OCI-LY7 (cell line): Measurements from ENCODE around the gene IKZF3. TPM values are rescaled to one million over a fixed set of nuclear protein-coding genes. Genes with fewer than 3 reads are reported as not detected.

Source experiments
- BruUV-seq: library from RNA; stranded (reverse); fragments of 400-500 nt; replicated peaks from 2 replicates; lab custom pipeline; 2021; lab: Mats Ljungman, UMichigan
- CTCF ChIA-PET: fragments of 300-600 bp; sonication (Branson Sonifier 250); formaldehyde crosslinking; loops from one replicate; lab custom pipeline; 2022; ENCODE audit warnings: antibody characterized with exemption; ENCODE audit not compliant: unreplicated experiment; lab: Charles Lee
- POLR2A ChIA-PET: fragments of 300-600 bp; sonication (Branson Sonifier 250); formaldehyde crosslinking; loops from one replicate; lab custom pipeline; 2022; ENCODE audit warnings: antibody characterized with exemption; lab: Charles Lee
- DNase-seq: peaks from one replicate; pipeline ENCODE4 v3.0.0-alpha.2; 2015; ENCODE audit warnings: low spot score
- H2AFZ ChIP-seq: fragments of 200-600 bp; sonication (generic), shearing (Covaris generic); 2 replicates; pipeline ENCODE4 v1.6.1; 2014; ENCODE audit warnings: mild to moderate bottlenecking, antibody characterized with exemption, low read length, moderate library complexity
- H3K27ac ChIP-seq: fragments of 200-600 bp; sonication (generic); 2 replicates; pipeline ENCODE4 v1.5.1; 2014; ENCODE audit warnings: mixed run types, low read depth, mild to moderate bottlenecking, moderate library complexity, low read length, inconsistent platforms; ENCODE audit not compliant: poor library complexity, severe bottlenecking
- H3K36me3 ChIP-seq: fragments of 200-600 bp; sonication (generic); 2 replicates; pipeline ENCODE4 v1.6.1; 2014; ENCODE audit warnings: mild to moderate bottlenecking, antibody characterized with exemption, low read length, moderate library complexity, mixed read lengths; ENCODE audit not compliant: insufficient read depth
- H3K4me1 ChIP-seq: fragments of 200-600 bp; sonication (generic); 2 replicates; pipeline ENCODE4 v1.5.1; 2014; ENCODE audit warnings: mild to moderate bottlenecking, low read length; ENCODE audit not compliant: insufficient read depth, poor library complexity, severe bottlenecking
- H3K4me2 ChIP-seq: fragments of 200-600 bp; sonication (generic); 2 replicates; pipeline ENCODE4 v1.6.1; 2014; ENCODE audit warnings: mild to moderate bottlenecking, low read length
- H3K4me3 ChIP-seq: fragments of 200-600 bp; sonication (generic); 2 replicates; pipeline ENCODE4 v1.5.1; 2014; ENCODE audit warnings: mild to moderate bottlenecking, low read depth, low read length; ENCODE audit not compliant: poor library complexity, severe bottlenecking
- H3K79me2 ChIP-seq: fragments of 200-600 bp; sonication (generic); 2 replicates; pipeline ENCODE4 v1.6.1; 2016; ENCODE audit warnings: low read depth, mild to moderate bottlenecking, low read length, moderate library complexity, mixed read lengths; ENCODE audit not compliant: insufficient read depth
- H3K9me2 ChIP-seq: fragments of 200-600 bp; sonication (generic); 2 replicates; pipeline ENCODE4 v1.6.1; 2016; ENCODE audit warnings: mild to moderate bottlenecking, low read length, mixed read lengths; ENCODE audit not compliant: insufficient read depth
- H3K9me3 ChIP-seq: fragments of 200-600 bp; sonication (generic); 2 replicates; pipeline ENCODE4 v1.6.1; 2014; ENCODE audit warnings: mild to moderate bottlenecking, mixed run types, low read length, mixed read lengths
- H4K20me1 ChIP-seq: fragments of 200-600 bp; sonication (generic); 2 replicates; pipeline ENCODE4 v1.6.1; 2014; ENCODE audit warnings: mild to moderate bottlenecking, antibody characterized with exemption, low read length, moderate library complexity, mixed read lengths; ENCODE audit not compliant: insufficient read depth
- EZH2phosphoT487 ChIP-seq: fragments of 200-600 bp; sonication (generic); IDR thresholded peaks from 2 replicates; pipeline ENCODE4 v1.6.1; 2018; ENCODE audit warnings: low read depth, borderline replicate concordance, mild to moderate bottlenecking, mixed run types, antibody characterized with exemption, low read length, moderate library complexity, mixed read lengths
- intact Hi-C: fragments of 100-400 bp; cut with micrococcal nuclease; formaldehyde crosslinking; loops from one replicate; pipeline ENCODE4 v1.10.0; 2022; ENCODE audit not compliant: unreplicated experiment
- total RNA-seq, 2 experiments: library from RNA; depleted of rRNA in 1 of 2; stranded (reverse); fragments of >200 nt in 1 of 2; shearing (Covaris generic) in 1 of 2; gene quantifications; 2 replicates each; pipeline ENCODE4 v1.2.3, GENCODE V29; 2014 to 2022
- TF ChIP-seq, protein P1 (sequence below): fragments of 200-600 bp; sonication (generic); conservative IDR thresholded peaks from 2 replicates; pipeline ENCODE4 v1.5.1; 2014; ENCODE audit warnings: mild to moderate bottlenecking, antibody characterized with exemption, low read length, moderate library complexity, mixed read lengths

IKZF3 gene
- total RNA-seq, 2 experiments from 2014 or later, result 54.7 to 134 TPM

DNA sequence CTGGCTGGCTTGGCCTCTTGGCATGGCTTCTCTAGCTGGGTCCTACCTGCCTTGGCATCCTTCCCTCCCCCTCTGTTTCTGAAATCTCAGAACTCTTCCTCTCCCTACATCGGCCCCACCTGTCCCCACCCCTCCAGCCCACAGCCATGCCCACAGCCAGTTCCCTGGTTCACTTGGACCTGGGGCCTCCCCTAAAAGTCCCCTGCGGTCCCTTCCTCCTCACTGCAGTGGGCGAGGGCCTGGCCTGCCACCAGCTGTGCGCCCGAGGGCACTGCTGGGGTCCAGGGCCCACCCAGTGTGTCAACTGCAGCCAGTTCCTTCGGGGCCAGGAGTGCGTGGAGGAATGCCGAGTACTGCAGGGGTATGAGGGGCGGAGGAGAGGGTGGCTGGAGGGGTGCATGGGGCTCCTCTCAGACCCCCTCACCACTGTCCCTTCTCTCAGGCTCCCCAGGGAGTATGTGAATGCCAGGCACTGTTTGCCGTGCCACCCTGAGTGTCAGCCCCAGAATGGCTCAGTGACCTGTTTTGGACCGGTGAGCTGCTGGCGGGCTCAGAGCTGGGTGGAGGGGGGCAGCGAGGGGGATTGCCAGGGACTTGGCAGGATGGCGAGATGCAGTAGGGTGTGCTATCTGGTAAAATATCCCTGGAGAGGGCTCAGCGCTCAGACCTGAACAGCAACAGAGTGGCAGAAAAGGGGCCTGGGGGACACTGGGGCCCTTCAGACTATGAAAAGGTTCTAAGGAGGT is 147.9 kb downstream of the IKZF3 start:
- Histone ChIP-seq H3K4me1 (no peaks in the 10 kb centered on the region), H3K4me2 (no peak overlapping the region), H3K9me3 (no peaks in the 10 kb centered on the region), H3K27ac (no peak overlapping the region), H2AFZ (no peak overlapping the region), H3K36me3 (no peaks in the 10 kb centered on the region), H3K4me3 (no peak overlapping the region), H4K20me1 (no peaks in the 10 kb centered on the region), H3K79me2 (no peaks in the 10 kb centered on the region), H3K9me2 (no peaks in the 10 kb centered on the region)
- ChIA-PET POLR2A (no interaction called here), CTCF (interaction anchor here (1.2 kb wide), 1 partner anchor 13 kb away, joined by 4 read pairs; no protein-coding TSS in a partner anchor)
- no peak for DNase-seq
- BruUV-seq, result no TSS peak
- no peak for TF ChIP-seq EZH2phosphoT487
- TF ChIP-seq, protein P1, sequence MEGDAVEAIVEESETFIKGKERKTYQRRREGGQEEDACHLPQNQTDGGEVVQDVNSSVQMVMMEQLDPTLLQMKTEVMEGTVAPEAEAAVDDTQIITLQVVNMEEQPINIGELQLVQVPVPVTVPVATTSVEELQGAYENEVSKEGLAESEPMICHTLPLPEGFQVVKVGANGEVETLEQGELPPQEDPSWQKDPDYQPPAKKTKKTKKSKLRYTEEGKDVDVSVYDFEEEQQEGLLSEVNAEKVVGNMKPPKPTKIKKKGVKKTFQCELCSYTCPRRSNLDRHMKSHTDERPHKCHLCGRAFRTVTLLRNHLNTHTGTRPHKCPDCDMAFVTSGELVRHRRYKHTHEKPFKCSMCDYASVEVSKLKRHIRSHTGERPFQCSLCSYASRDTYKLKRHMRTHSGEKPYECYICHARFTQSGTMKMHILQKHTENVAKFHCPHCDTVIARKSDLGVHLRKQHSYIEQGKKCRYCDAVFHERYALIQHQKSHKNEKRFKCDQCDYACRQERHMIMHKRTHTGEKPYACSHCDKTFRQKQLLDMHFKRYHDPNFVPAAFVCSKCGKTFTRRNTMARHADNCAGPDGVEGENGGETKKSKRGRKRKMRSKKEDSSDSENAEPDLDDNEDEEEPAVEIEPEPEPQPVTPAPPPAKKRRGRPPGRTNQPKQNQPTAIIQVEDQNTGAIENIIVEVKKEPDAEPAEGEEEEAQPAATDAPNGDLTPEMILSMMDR, result no peak
- intact Hi-C loops, result no loop called here

DNA sequence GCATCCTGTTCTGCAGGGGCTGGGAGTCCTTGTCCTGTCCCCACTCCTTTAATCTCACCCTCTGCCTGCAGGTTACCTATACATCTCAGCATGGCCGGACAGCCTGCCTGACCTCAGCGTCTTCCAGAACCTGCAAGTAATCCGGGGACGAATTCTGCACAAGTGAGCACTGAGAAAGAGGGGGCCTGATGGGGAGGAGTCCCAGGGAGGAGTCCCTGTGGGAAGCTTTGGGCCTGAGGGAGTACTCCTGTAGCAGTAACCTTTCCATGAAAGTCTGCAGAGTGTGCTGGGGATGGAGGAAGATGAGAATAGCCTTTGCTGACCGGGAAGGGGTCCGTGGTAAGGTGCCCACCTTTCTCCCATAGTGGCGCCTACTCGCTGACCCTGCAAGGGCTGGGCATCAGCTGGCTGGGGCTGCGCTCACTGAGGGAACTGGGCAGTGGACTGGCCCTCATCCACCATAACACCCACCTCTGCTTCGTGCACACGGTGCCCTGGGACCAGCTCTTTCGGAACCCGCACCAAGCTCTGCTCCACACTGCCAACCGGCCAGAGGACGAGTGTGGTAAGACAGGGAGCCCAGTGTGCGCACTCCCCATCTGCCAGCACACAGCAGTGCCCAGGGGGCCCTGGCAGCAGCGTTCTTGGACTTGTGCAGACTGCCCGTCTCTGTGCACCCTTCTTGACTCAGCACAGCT is 148.6 kb downstream of the IKZF3 start:
- CTCF ChIA-PET, result interaction anchor here (1.2 kb wide), 1 partner anchor 14 kb away, joined by 4 read pairs; no protein-coding TSS in a partner anchor
- intact Hi-C loops, result no loop called here

More for the DNA sequence above, 148.6 kb downstream of the IKZF3 start:
- POLR2A ChIA-PET, result no interaction called here
- Histone ChIP-seq H4K20me1 (no peaks in the 10 kb centered on the region), H3K36me3 (no peaks in the 10 kb centered on the region), H2AFZ (no peak overlapping the region), H3K79me2 (no peaks in the 10 kb centered on the region), H3K4me2 (no peak overlapping the region), H3K9me2 (no peaks in the 10 kb centered on the region), H3K27ac (no peak overlapping the region), H3K4me1 (no peaks in the 10 kb centered on the region), H3K4me3 (no peak overlapping the region), H3K9me3 (no peaks in the 10 kb centered on the region)
- no peak for DNase-seq
- BruUV-seq, result no TSS peak
- TF ChIP-seq EZH2phosphoT487, result no peak
- TF ChIP-seq, protein P1, result no peak
